ENCODE results near the gene SPDL1. TPM values are rescaled to one million over a fixed set of nuclear protein-coding genes. Genes with fewer than 3 reads are reported as not detected.

SPDL1 gene, protein sequence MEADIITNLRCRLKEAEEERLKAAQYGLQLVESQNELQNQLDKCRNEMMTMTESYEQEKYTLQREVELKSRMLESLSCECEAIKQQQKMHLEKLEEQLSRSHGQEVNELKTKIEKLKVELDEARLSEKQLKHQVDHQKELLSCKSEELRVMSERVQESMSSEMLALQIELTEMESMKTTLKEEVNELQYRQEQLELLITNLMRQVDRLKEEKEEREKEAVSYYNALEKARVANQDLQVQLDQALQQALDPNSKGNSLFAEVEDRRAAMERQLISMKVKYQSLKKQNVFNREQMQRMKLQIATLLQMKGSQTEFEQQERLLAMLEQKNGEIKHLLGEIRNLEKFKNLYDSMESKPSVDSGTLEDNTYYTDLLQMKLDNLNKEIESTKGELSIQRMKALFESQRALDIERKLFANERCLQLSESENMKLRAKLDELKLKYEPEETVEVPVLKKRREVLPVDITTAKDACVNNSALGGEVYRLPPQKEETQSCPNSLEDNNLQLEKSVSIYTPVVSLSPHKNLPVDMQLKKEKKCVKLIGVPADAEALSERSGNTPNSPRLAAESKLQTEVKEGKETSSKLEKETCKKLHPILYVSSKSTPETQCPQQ
- polyA plus RNA-seq (ENCODE audit: insufficient read length): 48.8 TPM
- long read RNA-seq, donor 1, partial matches to known transcripts: 5 of 7 reads
- long read RNA-seq, donor 1, other reads (novel, unspliced or antisense): 0 of 7 reads
- long read RNA-seq, donor 2, partial matches to known transcripts: 5 of 10 reads
- long read RNA-seq, donor 2, other reads (novel, unspliced or antisense): 0 of 10 reads
- long read RNA-seq, donor 3, partial matches to known transcripts: 8 of 10 reads
- long read RNA-seq, donor 3, other reads (novel, unspliced or antisense): 0 of 10 reads
- long read RNA-seq, donor 4: 0 reads
- long read RNA-seq, donor 5, transcript SPDL1-201 (12 exons, 2,668 nt): major isoform, 10 of 15 reads
- long read RNA-seq, donor 5, partial matches to known transcripts: 5 of 15 reads
- long read RNA-seq, donor 5, other reads (novel, unspliced or antisense): 0 of 15 reads
- long read RNA-seq, donor 6, partial matches to known transcripts: 7 of 9 reads
- long read RNA-seq, donor 6, other reads (novel, unspliced or antisense): 0 of 9 reads
- long read RNA-seq, donor 7, transcript SPDL1-201 (12 exons, 2,668 nt): major isoform, 7 of 13 reads
- long read RNA-seq, donor 7, partial matches to known transcripts: 6 of 13 reads
- long read RNA-seq, donor 7, other reads (novel, unspliced or antisense): 0 of 13 reads
- long read RNA-seq, donor 8, partial matches to known transcripts: 0 of 1 reads
- long read RNA-seq, donor 8, other reads (novel, unspliced or antisense): 0 of 1 reads

DNA sequence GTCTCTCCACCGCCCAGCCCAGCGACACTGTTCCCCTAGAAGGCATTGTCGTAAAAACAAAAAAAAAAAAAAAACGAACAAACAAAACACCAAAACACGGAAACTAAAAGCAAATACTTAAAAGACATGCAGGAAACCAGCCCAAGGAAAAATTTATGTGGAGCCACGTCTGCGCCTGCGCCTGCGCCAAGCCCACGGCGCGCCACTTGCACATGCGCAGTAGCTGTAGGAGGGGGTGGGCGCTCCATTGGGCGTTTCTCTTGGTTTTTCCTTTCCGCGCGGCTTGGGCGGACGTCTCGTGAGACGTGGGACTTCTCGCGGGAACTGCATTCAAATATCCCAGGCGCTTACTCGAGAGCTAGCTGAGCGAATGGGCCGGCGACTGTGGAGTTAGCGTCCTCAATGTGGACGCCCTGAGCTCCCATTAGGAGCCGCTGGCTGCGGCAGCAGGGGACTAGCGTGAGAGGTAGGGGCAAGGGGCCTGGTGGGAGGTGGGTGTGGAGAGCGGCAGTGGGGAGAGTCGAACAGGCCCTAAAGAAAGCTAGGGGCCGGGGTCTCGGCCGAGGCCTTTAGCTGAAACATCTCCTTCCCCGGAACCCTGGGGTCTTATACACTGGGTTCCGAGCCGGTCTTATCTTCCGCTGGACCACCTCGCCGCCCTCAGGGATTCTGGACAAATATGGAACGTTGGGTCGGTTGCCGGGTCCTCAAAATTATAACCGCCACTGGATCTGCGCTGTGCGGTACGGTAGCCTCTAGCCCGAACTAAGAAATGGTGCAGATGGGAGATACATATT lies at the start of gene SPDL1:
Gene SPDL1 (plus strand): TSS at position 350 of the 797 bp plus-strand sequence. CDS start 4,644 bp downstream, outside the sequence.
- peak; percentile 97 for DNase-seq

DNA sequence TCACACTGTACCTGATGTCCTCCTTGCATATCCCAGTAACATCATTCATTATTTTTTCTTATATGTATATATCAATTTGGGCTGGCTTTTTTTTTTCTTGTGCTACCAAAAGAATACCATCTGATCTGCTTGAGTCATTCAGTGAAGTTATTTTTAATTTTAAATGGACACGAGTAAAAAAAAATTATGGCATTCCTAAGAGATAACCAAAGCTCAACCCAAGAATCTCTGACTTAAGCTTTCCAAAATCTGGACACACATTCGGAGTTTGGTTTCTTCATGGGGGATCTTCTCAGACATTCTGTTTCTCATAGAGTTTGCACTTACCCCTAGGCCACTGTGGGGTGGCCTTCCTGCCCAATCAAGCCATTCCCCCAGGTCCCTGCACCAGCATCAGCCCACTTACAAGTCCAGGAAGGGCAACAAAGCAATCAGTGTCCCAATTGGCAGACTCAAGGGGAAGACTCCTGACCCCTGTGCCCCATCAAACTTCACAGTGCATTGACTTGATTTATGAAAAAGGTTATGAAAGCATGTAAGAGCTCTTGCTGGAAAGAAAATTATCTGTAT lies 49.2 kb upstream of the SPDL1 start:
- no peak for DNase-seq

DNA sequence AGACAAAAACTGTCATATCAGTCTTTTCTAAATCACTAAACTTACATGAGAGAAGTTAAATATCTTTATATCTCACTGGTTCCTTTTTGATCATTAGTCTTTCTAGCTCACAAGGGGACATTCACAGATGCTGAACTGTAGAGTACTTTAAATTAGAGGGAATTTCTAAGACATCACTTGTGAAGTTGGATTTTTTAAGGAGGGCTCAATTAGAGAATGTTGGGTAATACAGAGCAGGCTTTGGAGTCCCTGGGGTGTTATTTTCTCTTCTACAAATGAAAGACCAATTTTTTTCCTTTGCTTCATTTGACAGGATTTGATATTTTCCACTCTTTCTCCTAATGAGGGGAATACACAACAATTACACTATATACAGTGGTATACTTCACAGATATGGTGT lies 48.6 kb upstream of the SPDL1 start:
- no peak for DNase-seq

DNA sequence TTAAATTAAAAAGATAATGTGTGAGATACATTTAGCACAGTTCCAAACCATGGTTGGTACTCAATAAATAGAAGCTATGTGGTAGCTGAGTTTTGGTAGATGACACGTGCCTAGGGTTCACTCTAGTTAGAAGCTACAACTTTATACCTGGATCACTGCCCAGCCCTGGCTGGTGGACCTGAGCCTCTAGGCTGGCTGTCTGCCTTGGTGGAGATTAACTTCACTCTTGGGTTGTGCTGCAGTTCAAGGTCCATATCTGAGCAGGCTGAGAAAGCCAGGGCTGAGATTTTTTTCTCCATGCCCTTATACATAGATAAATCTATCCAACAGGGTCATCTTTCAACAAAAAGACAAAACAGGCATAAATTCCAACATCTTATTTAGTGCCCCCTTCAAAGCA lies 44.6 kb upstream of the SPDL1 start:
- DNase-seq: no peak

DNA sequence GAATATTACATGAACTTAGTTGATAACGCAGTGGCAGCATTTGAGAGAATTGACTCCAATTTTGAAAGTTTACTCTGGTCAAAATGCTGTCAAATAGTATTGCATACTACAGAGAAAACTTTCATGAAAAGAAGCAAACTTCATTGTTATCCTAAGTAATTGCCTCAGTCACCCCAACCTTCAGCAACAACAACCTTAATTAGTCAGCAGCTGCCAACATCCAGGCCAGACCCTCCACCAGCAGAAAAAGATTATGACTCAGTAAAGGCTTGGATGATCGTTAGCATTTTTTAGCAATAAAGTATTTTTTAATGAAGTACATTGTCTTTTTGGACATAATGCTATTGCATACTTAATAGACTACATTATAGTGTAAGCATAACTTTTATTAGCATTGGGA lies 40.8 kb upstream of the SPDL1 start:
- no peak for DNase-seq

DNA sequence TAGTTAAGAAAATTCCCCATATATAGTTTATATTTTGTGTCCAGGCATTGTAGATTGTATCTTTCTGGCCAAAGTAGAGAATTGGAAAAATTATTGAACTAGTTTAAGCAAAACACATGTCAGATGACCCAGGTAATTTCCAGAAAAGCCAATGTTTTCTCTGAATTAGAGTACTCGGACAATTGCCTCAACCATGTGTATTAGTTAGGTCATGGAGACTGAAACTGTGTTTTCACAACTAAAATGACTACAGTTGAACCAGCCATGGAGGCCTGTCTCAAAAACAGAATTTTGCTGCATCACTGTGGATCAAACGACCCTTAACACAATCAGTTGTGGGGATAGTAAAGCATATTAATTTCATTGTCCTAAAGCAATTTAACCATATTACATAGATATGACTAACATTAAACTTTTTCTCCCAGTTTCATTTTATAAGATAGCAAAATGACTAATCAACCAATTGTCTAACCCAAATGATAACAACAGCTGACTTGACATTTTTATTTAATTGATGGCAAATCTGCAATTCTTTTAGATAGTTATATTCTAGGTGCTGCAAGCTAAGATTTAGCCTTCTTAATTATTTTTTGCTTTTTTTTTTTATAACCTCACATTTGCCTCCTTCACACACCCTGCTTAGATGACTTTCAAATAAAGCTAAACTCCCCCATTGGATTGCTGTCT lies 39.2 kb upstream of the SPDL1 start:
- DNase-seq: no peak

DNA sequence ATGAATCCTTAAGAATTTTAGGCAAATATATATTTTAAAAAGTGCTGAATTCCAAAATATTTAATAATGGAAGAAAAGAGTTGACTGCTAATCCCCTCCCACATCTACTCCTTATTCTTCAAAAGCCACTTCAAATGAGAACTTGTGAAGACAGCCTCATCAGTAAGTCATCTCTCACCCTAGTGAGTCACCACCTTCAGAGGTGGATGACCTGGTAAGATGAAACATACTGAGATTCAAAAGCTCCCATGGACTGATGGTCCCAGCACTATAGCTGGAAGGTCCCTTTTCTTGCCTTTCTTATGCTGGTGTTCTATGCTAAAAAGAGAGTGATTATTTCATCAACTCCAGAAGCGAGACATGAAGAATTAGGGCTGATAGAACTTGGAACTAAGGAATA lies 37.8 kb upstream of the SPDL1 start:
- no peak for DNase-seq

DNA sequence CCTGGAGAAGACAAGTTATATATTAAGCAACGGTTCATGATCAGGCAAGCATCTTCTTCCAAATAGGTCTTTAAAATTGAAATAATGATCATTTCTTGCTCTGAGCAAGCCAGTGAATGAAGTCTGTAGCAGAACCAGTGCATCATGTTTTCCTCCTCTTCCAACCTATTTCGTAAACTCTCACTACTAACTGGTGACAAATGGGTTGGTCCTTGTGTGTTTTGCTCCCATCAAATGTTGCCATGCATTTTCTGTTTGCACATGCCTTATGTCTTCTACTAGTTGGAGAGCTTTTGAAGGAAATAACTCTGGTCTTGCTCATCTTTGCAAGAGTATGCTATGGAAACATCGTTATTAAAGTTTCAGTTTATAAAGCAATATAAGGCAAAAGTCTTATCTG lies 37.2 kb upstream of the SPDL1 start:
- no peak for DNase-seq

DNA sequence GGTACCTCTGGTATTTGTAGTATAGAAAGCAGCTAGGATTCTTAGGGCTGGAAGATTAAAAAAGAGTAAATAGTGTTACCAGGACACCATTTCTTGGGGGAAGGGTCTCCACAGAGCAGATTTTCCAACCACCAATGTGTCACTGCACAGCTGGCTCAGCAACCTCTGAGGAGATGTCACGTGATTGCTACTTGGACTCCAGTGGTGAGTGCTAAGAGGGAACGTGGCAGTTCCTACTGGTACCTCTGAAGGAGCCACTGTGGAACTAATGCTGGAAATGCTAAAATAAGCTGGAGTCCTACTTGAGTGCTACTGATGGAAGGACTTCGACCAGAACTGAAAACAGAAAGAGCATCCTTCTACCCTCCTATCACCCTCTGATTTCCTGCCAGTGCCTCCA lies 36.1 kb upstream of the SPDL1 start:
- DNase-seq: no peak

DNA sequence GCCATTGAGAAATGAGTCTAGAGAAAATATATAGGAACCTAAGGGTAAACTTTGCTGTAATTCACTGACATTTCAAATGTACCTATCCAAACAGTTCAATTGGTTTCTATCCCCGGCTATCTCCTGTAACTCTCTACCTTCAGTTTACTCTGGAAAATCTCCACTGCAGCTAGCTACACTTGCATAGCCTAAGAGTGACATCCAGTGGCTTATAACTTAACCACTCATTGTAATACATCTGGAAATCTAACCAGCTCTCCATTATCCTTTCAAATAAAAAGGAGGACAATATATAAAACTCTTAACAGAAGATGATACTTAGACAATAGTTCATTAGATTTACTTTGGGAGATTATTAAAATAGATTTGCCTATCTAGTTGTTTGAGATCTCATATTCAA lies 35.3 kb upstream of the SPDL1 start:
- peak; percentile 31 for DNase-seq

DNA sequence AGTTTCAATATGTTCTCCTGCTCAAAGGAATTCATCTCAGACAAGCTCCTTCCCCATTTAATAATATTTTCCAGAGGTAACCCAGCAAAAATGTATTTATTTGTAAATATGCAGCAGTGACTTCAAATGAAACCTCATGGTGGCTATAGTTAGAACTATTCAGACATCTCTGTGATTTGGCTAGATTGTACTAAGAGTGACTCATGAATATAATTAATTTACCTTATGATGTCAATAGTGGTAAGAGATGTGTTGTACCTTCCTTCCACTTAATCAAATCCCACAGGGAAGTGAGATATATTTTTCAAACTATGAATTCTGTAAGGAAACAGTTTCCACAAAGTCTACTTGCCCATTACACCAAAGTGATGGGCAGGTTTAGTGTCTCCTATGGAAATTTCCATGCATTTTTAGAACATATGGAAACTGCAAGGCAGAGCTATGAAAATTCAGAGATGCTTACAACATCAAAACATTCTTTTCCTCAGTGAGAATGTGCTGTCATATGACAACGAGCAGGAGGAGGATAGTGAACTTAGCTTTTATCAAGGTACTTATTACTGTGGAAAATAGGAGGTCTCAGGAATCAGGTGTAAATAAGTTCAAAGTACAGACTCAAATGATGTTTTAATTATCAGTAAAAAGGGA lies 34.0 kb upstream of the SPDL1 start:
- no peak for DNase-seq

DNA sequence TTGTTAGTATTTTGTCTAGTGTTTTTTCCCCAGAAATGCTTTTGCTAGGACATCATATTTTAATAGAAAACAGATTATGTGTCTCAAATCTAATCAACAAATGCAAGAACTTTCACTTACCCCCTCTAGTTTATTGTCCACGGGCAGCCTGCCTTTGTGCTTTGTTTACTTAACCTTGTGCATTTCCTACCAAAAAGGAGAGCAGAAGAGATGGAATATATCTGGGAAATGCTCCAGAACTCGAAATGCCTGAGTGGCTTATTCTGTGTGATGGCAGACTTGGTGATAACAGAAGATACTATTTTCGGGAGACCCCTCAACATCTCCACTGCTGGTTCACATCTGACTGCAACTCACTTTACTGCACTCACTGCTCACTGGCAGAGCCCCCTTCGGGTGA lies 33.3 kb upstream of the SPDL1 start:
- DNase-seq: no peak

DNA sequence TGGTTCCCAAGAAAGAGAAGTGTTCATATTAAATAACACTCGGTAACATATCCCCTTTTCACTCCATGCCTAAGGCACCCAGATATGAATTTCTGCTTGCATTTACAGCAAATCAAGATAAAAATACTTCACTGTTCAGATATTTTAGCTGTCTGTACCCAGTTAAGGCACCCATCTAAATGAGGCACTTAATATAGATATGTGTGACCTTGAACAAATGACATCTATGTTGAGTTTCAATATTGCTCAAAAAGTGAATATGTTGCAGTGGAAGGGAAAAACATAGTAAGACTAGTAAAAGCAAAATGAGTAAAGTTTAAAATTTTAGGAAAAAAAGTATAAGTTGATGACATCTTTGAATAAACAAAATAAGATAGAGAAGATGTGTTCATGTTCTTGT lies 32.4 kb upstream of the SPDL1 start:
- DNase-seq: no peak

DNA sequence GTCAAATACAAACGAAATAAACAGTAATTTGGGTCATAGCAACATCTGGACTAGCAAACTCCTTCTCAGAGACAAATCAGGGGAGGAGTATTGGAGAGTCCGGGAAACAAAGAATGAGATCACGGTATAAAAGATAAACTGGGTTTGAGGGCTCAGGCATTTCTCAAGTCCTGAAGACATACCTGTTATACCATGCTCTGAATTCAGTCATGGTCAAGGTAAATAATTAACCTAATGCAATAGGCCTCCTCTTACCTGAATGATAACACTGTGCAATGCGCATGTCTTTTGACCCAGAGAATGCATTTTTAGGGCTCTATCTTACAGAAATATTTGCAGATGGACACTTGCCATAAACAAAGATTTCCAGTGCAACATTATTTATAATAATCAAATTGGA lies 31.9 kb upstream of the SPDL1 start:
- no peak for DNase-seq

DNA sequence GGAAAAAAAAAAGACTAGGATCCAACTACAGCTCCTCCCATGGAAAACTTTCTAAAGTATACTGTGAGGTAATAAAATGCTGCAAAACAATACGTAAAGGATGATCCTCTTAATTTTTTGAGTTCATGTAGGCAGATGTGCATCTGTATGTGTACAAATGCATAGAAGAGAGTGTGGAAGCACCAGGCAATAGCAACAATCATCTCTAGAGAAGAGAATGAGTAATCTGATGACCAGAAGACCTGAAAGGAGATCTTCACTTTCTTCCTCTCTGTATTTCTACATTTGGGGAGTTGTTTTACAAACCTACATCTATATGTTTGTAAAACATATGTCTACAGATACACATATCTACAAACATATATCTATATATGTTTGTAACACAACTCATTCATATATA lies 29.3 kb upstream of the SPDL1 start:
- no peak for DNase-seq

DNA sequence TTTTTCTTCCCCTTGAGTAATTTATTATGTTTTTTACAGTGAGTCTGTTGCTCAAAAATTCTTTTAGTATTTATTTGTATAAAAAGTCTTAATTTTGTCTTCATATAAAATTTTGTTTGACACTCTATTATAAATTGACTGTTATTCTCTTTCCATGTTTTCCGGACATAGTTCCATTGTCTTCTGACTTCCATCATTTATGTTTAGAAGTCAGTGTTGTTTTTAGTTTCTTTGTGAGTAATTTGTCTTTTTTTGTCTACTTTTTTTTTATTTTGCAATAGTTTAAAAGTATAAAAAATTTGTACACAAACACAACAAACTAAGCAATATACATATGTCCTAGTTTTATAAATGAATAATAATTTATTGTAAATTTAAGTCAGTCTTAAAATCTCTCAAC lies 25.7 kb upstream of the SPDL1 start:
- no peak for DNase-seq

DNA sequence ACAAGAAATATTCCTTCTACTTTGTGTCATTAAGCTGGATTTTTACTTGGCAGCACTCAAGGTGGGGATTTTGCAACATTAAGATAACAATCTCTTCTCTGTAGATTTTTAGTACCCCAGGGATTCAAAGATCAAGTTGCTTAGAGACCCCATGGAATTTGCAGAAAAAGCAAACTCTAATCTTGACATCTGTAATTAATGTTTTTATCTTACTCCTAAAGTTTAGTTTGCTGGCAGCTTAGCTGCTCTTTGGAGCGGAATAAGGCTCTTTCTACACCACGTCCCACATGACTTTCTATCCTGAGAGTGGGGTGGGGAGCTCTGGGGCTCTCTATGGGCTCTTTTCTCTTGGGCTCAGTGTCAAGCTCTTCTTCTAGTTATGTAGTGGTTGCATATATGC lies 21.7 kb upstream of the SPDL1 start:
- DNase-seq: no peak

DNA sequence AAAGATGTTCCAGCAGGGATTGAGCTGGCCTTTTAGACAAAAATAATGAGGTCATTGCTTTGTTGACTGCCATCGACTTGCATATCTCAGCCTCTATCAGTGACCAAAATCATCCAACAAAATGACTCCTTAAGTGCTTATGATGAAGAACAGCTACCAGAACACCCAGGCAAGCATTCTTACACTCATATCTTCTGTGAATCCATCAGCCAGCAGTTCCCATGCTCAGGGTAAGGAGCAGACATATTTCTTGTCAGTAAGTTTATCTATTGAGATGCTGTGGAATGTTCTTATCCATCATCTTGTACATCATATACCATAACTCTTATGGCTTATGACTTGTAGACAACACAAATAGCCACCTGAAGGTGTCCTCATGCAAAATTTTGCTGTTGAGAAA lies 20.2 kb upstream of the SPDL1 start:
- DNase-seq: no peak

DNA sequence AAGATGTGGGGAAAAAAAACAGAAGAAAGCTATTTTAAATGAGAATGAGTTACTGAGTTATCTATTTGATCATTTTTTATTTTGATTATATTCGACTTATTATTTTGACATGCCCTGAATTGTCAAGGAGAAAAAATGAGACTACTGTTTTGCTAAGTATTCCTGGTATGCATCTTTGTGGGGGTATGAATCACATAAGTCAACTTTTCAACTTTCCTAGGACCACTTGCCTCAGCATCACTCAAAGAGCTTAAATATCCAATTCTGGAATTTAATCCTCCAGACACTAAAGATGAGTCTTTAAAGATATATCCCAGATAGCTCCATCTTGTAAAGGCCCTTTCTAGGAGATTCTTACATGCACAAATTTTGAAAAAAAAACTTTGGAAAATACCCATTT lies 17.4 kb upstream of the SPDL1 start:
- no peak for DNase-seq

DNA sequence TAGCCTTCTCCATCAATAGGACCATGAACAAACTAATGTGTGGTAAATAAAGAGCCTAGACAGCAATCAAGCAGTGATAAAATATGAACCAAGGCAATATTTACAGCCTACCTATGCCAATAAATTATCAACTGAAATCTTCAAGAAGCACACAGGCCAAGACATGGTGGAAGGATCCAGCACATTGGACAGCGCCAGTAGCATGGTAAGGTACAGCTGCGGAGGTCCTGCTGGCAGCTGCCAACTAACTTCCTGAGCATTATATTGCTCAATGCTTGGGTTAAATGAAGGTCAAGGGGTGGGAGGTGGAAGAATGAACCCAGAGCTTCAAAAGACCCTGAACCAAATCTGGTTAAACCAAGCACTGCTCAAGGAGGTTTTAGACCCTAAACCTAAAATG lies 16.5 kb upstream of the SPDL1 start:
- DNase-seq: no peak

Data from left kidney (tissue), 8 donors.